GM12875 (cell line): ENCODE data around the gene EML4.
A peak's percentile ranks its signal among the peaks of the same experiment; 100 is the strongest.
"Not testable (repeated sequence)": the region's sequence is repeated elsewhere in the genome, so short reads cannot be mapped to it uniquely, and the experiment has no call there.

Experiments used
- H3K4me3 ChIP-seq: one replicate; pipeline ENCODE4 v1.5.1; 2011; ENCODE audit warnings: low read depth, low read length, control low read depth
- TF ChIP-seq, protein P1 (sequence below): IDR thresholded peaks from 2 replicates; pipeline ENCODE4 v1.5.1; 2011; ENCODE audit warnings: low read depth, mild to moderate bottlenecking, control low read depth, inconsistent platforms, low read length, moderate library complexity, borderline replicate concordance; ENCODE audit not compliant: insufficient read depth

Gene EML4, protein sequence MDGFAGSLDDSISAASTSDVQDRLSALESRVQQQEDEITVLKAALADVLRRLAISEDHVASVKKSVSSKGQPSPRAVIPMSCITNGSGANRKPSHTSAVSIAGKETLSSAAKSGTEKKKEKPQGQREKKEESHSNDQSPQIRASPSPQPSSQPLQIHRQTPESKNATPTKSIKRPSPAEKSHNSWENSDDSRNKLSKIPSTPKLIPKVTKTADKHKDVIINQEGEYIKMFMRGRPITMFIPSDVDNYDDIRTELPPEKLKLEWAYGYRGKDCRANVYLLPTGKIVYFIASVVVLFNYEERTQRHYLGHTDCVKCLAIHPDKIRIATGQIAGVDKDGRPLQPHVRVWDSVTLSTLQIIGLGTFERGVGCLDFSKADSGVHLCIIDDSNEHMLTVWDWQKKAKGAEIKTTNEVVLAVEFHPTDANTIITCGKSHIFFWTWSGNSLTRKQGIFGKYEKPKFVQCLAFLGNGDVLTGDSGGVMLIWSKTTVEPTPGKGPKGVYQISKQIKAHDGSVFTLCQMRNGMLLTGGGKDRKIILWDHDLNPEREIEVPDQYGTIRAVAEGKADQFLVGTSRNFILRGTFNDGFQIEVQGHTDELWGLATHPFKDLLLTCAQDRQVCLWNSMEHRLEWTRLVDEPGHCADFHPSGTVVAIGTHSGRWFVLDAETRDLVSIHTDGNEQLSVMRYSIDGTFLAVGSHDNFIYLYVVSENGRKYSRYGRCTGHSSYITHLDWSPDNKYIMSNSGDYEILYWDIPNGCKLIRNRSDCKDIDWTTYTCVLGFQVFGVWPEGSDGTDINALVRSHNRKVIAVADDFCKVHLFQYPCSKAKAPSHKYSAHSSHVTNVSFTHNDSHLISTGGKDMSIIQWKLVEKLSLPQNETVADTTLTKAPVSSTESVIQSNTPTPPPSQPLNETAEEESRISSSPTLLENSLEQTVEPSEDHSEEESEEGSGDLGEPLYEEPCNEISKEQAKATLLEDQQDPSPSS

DNA sequence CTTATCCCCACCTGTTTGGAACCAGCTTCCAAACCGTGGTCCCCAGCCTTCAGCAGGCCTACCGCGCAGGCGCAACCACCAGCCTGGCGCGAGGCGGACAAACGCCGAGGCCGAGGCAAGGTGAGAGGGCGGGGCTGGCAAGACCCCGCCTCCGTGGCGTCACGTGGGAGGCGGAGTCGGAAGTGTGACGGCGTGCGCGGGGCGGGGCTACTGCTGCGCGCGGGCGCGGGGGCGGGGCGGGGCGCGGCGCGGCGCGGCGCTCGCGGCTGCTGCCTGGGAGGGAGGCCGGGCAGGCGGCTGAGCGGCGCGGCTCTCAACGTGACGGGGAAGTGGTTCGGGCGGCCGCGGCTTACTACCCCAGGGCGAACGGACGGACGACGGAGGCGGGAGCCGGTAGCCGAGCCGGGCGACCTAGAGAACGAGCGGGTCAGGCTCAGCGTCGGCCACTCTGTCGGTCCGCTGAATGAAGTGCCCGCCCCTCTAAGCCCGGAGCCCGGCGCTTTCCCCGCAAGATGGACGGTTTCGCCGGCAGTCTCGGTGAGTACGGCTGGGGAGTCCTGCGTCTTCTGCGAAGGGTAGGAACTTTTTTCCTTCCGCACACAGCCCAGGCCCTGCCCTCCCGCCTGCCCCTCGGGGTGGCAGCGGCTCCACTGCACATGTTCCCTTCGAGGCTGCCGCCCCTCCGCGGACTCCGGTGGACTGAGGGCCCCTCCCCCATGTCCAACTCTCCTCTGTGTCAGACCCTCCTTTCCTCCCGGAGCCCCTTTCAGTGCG lies at the start of gene EML4:
Gene EML4 (plus strand): TSS at position 254 of the 774 bp plus-strand sequence. CDS start 259 bp downstream, at position 513.
- TF ChIP-seq, protein P1, sequence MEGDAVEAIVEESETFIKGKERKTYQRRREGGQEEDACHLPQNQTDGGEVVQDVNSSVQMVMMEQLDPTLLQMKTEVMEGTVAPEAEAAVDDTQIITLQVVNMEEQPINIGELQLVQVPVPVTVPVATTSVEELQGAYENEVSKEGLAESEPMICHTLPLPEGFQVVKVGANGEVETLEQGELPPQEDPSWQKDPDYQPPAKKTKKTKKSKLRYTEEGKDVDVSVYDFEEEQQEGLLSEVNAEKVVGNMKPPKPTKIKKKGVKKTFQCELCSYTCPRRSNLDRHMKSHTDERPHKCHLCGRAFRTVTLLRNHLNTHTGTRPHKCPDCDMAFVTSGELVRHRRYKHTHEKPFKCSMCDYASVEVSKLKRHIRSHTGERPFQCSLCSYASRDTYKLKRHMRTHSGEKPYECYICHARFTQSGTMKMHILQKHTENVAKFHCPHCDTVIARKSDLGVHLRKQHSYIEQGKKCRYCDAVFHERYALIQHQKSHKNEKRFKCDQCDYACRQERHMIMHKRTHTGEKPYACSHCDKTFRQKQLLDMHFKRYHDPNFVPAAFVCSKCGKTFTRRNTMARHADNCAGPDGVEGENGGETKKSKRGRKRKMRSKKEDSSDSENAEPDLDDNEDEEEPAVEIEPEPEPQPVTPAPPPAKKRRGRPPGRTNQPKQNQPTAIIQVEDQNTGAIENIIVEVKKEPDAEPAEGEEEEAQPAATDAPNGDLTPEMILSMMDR, result no peak

DNA sequence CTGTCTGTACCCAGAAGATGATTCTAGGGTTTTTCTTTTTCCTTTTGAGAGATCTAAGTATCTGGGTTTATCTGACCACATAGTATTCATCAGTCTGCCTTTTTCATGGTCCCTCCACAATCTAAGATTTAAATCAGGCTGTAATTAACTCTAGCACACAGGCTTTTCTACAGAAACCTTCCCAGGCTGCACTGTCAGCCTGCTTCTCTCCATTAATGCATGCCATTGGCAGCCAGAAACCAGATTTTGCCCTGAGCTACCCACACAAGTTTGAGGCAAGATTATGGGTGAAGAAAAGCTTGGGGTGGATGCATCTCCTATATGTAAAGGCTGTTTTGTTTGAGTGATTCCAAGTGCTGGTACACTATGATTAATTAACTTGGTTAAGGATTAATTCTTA lies 45.7 kb upstream of the EML4 start:
- H3K4me3 ChIP-seq, result no peak overlapping the region
- TF ChIP-seq, protein P1, result no peak

More for the DNA sequence above, at the start of gene EML4:
- H3K4me3 ChIP-seq, result peak within 1 kb of the TSS; percentile 88

DNA sequence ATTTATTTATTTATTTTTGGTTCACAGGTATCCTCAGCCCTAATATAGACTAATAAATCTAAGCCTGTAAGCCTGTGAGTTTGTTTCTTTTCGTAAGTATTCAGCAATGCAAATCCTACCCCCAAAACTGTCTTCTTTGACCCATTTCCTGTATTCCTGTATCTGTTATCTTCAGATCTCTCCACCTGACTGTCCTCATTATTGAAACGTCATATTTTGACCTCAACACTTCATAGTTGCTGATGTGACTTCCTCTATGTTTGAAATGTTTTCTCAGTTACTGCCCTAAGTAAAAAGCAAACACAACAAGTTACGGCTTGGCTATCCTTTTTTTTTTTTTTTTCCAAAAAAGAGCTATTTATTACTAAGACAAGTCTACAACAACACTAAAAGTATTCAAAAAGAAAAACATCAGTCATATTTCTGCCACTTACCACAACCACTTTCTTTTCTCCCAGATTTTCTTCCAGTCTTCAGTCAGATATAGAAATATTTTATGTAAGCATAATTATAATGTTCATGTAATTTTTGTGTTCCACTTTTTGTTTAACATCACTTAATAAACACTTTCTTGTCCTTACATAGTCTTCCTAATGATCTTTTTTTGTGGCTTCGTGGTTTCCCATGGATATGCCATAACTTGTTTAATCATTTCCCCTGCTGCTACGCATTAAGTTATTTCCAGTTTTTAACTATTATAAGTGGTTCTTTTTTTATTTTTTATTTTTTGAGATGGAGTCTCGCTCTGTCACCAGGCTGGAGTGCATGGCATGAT lies 45.0 kb upstream of the EML4 start:
- H3K4me3 ChIP-seq, result no peak overlapping the region
- TF ChIP-seq, protein P1, result no peak

DNA sequence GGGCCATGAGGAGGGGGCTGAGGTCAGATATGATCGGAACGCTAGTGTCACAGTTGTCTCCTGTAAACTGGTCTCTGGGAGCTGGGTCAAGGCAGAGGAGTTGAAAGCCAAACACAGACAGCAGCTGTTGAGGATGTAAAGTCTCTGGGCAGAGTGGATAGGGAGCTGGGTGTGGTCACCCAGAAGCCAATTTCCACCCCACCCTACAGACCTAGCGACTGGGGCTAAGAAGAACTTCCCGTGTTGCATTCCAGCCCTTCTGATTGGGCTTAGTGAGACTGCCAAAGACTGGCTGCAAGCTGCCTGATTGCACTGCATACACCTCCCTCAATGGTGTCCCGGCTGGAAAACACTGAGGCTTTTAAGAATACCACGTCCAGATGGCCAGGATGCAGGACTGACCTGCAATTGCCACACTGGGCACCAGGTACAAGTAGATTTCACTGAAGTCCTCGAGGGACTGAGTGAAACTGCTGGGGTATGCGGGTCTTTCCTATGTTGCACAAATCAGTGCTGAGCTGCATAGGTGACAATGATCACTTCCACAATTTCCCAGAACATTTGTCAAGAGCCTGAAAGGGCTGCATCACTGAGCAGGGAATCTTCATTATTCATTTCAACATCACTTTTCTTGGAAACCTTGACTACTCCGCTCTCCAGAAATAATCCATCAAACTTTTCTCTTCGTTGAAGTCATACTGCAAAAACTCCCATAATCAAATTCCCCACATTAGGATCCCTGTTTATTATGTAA lies 43.1 kb upstream of the EML4 start:
- H3K4me3 ChIP-seq, result no peak overlapping the region
- TF ChIP-seq, protein P1, result no peak

DNA sequence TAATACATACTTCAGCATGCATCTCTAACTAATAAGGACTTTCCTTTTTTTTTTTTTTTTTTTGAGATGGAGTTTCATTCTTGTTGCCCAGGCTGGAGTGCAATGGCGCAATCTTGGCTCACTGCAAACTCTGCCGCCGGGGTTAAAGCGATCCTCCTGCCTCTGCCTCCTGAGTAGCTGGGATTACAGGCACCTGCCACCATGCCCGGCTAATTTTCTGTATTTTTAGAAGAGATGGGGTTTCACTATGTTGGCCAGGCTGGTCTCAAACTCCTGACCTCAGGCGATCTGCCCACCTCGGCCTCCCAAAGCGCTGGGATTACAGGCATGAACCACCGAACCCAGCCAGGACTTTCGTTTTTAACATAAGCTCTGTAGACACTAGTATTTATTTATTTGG lies 42.3 kb upstream of the EML4 start:
- H3K4me3 ChIP-seq, result not testable (repeated sequence)

DNA sequence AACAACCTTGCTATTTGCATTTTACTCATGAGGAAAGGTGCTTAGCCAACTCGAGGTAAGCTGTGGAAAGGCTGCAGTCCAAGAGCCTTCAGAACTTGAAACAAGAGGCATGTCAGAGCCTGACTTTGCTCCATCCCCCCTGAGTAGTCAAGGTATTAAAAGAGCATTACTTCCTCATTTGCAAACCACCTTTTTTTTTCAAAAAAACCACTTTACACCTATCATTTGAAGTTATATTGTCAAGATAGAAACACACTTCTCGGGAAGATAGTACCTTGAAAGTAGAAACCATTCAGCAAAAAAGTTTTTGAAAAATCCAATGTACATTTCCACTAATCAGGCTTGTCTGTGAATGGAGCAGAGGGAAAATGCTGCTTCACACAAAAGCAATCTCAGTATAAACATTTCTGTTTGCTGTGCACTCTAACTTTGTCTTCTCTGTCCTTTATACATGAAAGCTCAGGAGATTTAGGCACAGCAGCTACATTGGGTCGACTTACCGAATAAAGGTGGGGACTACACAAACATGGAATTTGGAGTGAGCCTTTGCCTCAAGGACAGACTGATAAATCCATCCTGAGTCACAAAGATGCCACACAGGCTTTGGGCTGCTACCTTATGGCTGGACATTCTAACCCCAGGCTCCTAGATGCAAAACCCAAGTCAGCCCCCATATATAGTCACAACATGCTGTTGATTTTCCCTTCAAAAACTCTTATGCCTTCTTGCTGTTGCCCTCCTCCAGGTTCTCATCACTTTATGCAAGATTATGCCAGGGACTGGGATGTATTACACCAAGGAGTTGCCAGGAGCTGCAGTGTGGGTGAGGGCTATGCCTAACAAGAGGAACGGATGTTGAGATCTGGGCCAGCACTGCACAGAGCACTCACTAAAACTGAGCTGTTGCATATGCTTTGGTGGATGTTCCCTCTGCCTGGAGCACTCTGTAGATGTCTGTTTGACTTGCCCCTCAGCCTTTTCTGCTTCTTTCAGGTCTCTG lies 41.4 kb upstream of the EML4 start:
- no peak overlapping the region for H3K4me3 ChIP-seq
- TF ChIP-seq, protein P1, result no peak
